Stimulated activated effector memory CD8-positive, alpha-beta T cell treated with anti-CD3 and anti-CD28 coated beads, Interleukin-12 subunit alpha, Interleukin-12 subunit beta, amount 100 ng/mL, for 72 hours (primary cell): ENCODE data around the gene PLD1.
A peak's percentile ranks its signal among the peaks of the same experiment; 100 is the strongest.
"Not testable (repeated sequence)": the region's sequence is repeated elsewhere in the genome, so short reads cannot be mapped to it uniquely, and the experiment has no call there.

ENCODE experiments used
- ATAC-seq: fragments of 150-1000 bp; cut with Tn5 transposase; 2 replicates; pipeline ENCODE4 v1.10.0; 2021
- DNase-seq, 2 donors: peaks; one replicate each; pipeline ENCODE4 v3.0.0; 2021 to 2022; ENCODE audit warnings: low spot score in 2 of 2
- H3K27ac Mint-ChIP-seq: one replicate; pipeline ENCODE4 v1.8.0; 2022; ENCODE audit warnings: mild to moderate bottlenecking, mixed read lengths
- H3K36me3 Mint-ChIP-seq: one replicate; pipeline ENCODE4 v1.8.0; 2022; ENCODE audit warnings: mild to moderate bottlenecking, mixed read lengths
- H3K4me1 Mint-ChIP-seq: one replicate; pipeline ENCODE4 v1.8.0; 2022; ENCODE audit warnings: mixed read lengths
- H3K4me3 Mint-ChIP-seq: one replicate; pipeline ENCODE4 v1.8.0; 2022; ENCODE audit warnings: mild to moderate bottlenecking, mixed read lengths
- H3K9me3 Mint-ChIP-seq: one replicate; pipeline ENCODE4 v1.8.0; 2022; ENCODE audit warnings: mixed read lengths

The PLD1 gene

GRCh38 chr3:171574556-171575240 lies 235.6 kb downstream of the PLD1 start:
- H3K4me1 Mint-ChIP-seq, result no peaks in the 10 kb centered on the region
- no peak for ATAC-seq
- no peak overlapping the region for H3K4me3 Mint-ChIP-seq
- H3K27ac Mint-ChIP-seq, result no peak overlapping the region
- no peaks in the 10 kb centered on the region for H3K9me3 Mint-ChIP-seq
- H3K36me3 Mint-ChIP-seq, result no peaks in the 10 kb centered on the region
- no peak for DNase-seq

- Mint-ChIP-seq H3K9me3 (no peaks in the 10 kb centered on the region), H3K27ac (no peak overlapping the region), H3K4me3 (no peak overlapping the region), H3K4me1 (peaks cover 5% of the 10 kb centered on the region), H3K36me3 (no peaks in the 10 kb centered on the region)
- no peak for ATAC-seq
- no peak for DNase-seq
Measured at GRCh38 chr3:171569571-171570132, 240.6 kb downstream of the PLD1 start.

GRCh38 chr3:171568766-171569165 lies 241.5 kb downstream of the PLD1 start:
- Mint-ChIP-seq H3K27ac (no peak overlapping the region), H3K36me3 (no peaks in the 10 kb centered on the region), H3K4me3 (no peak overlapping the region), H3K4me1 (peaks cover 6% of the 10 kb centered on the region), H3K9me3 (no peaks in the 10 kb centered on the region)
- no peak for DNase-seq
- ATAC-seq, result no peak

GRCh38 chr3:171566803-171567422 lies 243.4 kb downstream of the PLD1 start:
- DNase-seq (no peak), ATAC-seq (no peak)
- no peaks in the 10 kb centered on the region for H3K36me3 Mint-ChIP-seq
- peaks cover 15% of the 10 kb centered on the region for H3K4me1 Mint-ChIP-seq
- no peaks in the 10 kb centered on the region for H3K9me3 Mint-ChIP-seq
- H3K27ac Mint-ChIP-seq, result no peak overlapping the region
- no peak overlapping the region for H3K4me3 Mint-ChIP-seq

GRCh38 chr3:171565481-171566058 lies 244.7 kb downstream of the PLD1 start:
- Mint-ChIP-seq H3K9me3 (no peaks in the 10 kb centered on the region), H3K27ac (no peak overlapping the region), H3K4me1 (peaks cover 25% of the 10 kb centered on the region), H3K36me3 (no peaks in the 10 kb centered on the region), H3K4me3 (no peak overlapping the region)
- DNase-seq (no peak), ATAC-seq (no peak)

GRCh38 chr3:171564748-171565480 lies 245.4 kb downstream of the PLD1 start:
- ATAC-seq (no peak), DNase-seq (no peak)
- Mint-ChIP-seq H3K27ac (peak overlapping the region; percentile 46), H3K36me3 (no peaks in the 10 kb centered on the region), H3K4me3 (no peak overlapping the region), H3K9me3 (no peaks in the 10 kb centered on the region), H3K4me1 (peaks cover 25% of the 10 kb centered on the region)

GRCh38 chr3:171563298-171563697 lies 247.0 kb downstream of the PLD1 start:
- peaks cover 25% of the 10 kb centered on the region for H3K4me1 Mint-ChIP-seq
- H3K4me3 Mint-ChIP-seq, result no peak overlapping the region
- no peaks in the 10 kb centered on the region for H3K36me3 Mint-ChIP-seq
- H3K27ac Mint-ChIP-seq, result no peak overlapping the region
- no peaks in the 10 kb centered on the region for H3K9me3 Mint-ChIP-seq
- DNase-seq (no peak), ATAC-seq (no peak)

- not testable (repeated sequence) for ATAC-seq, H3K9me3 Mint-ChIP-seq, H3K36me3 Mint-ChIP-seq, DNase-seq
- peak overlapping the region; percentile 4 for H3K4me3 Mint-ChIP-seq
- peaks cover 25% of the 10 kb centered on the region for H3K4me1 Mint-ChIP-seq
- peak overlapping the region; percentile 85 for H3K27ac Mint-ChIP-seq
Measured at GRCh38 chr3:171562459-171562858, 247.8 kb downstream of the PLD1 start.

GRCh38 chr3:171561596-171562323 lies 248.5 kb downstream of the PLD1 start:
- Mint-ChIP-seq H3K4me3 (peak overlapping the region; percentile 4), H3K36me3 (no peaks in the 10 kb centered on the region), H3K4me1 (peaks cover 25% of the 10 kb centered on the region), H3K27ac (peak overlapping the region; percentile 85), H3K9me3 (no peaks in the 10 kb centered on the region)
- DNase-seq (no peak), ATAC-seq (peak; percentile 62)

GRCh38 chr3:171559586-171559985 lies 250.7 kb downstream of the PLD1 start:
- Mint-ChIP-seq H3K4me3 (no peak overlapping the region), H3K9me3 (no peaks in the 10 kb centered on the region), H3K27ac (no peak overlapping the region), H3K4me1 (peaks cover 20% of the 10 kb centered on the region), H3K36me3 (no peaks in the 10 kb centered on the region)
- DNase-seq, result no peak
- no peak for ATAC-seq

GRCh38 chr3:171558188-171558696 lies 252.0 kb downstream of the PLD1 start:
- H3K36me3 Mint-ChIP-seq, result no peaks in the 10 kb centered on the region
- DNase-seq, result no peak
- H3K4me3 Mint-ChIP-seq, result no peak overlapping the region
- no peaks in the 10 kb centered on the region for H3K9me3 Mint-ChIP-seq
- peaks cover 19% of the 10 kb centered on the region for H3K4me1 Mint-ChIP-seq
- no peak overlapping the region for H3K27ac Mint-ChIP-seq
- ATAC-seq, result no peak

- Mint-ChIP-seq H3K27ac (no peak overlapping the region), H3K4me1 (peaks cover 13% of the 10 kb centered on the region), H3K4me3 (no peak overlapping the region), H3K9me3 (no peaks in the 10 kb centered on the region), H3K36me3 (no peaks in the 10 kb centered on the region)
- ATAC-seq, result no peak
- no peak for DNase-seq
Measured at GRCh38 chr3:171557173-171557572, 253.1 kb downstream of the PLD1 start.

GRCh38 chr3:171556574-171557145 lies 253.6 kb downstream of the PLD1 start:
- H3K4me3 Mint-ChIP-seq, result no peak overlapping the region
- H3K4me1 Mint-ChIP-seq, result peaks cover 8% of the 10 kb centered on the region
- DNase-seq, result no peak
- no peaks in the 10 kb centered on the region for H3K36me3 Mint-ChIP-seq
- H3K27ac Mint-ChIP-seq, result no peak overlapping the region
- H3K9me3 Mint-ChIP-seq, result no peaks in the 10 kb centered on the region
- ATAC-seq, result no peak

GRCh38 chr3:171556148-171556547 lies 254.1 kb downstream of the PLD1 start:
- DNase-seq (no peak), ATAC-seq (no peak)
- Mint-ChIP-seq H3K9me3 (no peaks in the 10 kb centered on the region), H3K4me3 (no peak overlapping the region), H3K27ac (no peak overlapping the region), H3K36me3 (no peaks in the 10 kb centered on the region), H3K4me1 (peaks cover 3% of the 10 kb centered on the region)
